Measurements from ENCODE around the gene PALLD. TPM values are rescaled to one million over a fixed set of nuclear protein-coding genes. Genes with fewer than 3 reads are reported as not detected.
"Not testable (repeated sequence)": the region's sequence is repeated elsewhere in the genome, so short reads cannot be mapped to it uniquely, and the experiment has no call there.

The PALLD gene
- polyA plus RNA-seq (2013, experiment 1 of 2; ENCODE audit: insufficient read length): 614 TPM
- 649 TPM for polyA plus RNA-seq (2013, experiment 2 of 2; ENCODE audit: insufficient read length)

- peak; percentile 73 for DNase-seq
Measured at GRCh38 chr4:168496834-168497233, at the start of gene PALLD. Gene PALLD, plus strand, starts transcription at chr4:168497052.

GRCh38 chr4:168449063-168449462, 47.8 kb upstream of the PALLD start:
- not testable (repeated sequence) for DNase-seq

GRCh38 chr4:168449719-168450452, 47.0 kb upstream of the PALLD start:
- peak; percentile 42 for DNase-seq

- DNase-seq: no peak
Measured at GRCh38 chr4:168451331-168451730, 45.5 kb upstream of the PALLD start.

GRCh38 chr4:168451744-168452390, 45.0 kb upstream of the PALLD start:
- peak; percentile 72 for DNase-seq

GRCh38 chr4:168453146-168453545, 43.7 kb upstream of the PALLD start:
- DNase-seq: no peak

GRCh38 chr4:168458256-168458655, 38.6 kb upstream of the PALLD start:
- not testable (repeated sequence) for DNase-seq

GRCh38 chr4:168461821-168462220, 35.0 kb upstream of the PALLD start:
- no peak for DNase-seq

- DNase-seq: no peak
Measured at GRCh38 chr4:168472920-168473319, 23.9 kb upstream of the PALLD start.

GRCh38 chr4:168474660-168475320, 22.1 kb upstream of the PALLD start:
- DNase-seq: no peak

GRCh38 chr4:168475745-168476144, 21.1 kb upstream of the PALLD start:
- DNase-seq: no peak

GRCh38 chr4:168478868-168479267, 18.0 kb upstream of the PALLD start:
- DNase-seq: no peak

GRCh38 chr4:168480931-168481611, 15.8 kb upstream of the PALLD start:
- DNase-seq: peak; percentile 80

- peak; percentile 85 for DNase-seq
Measured at GRCh38 chr4:168483811-168484210, 13.0 kb upstream of the PALLD start.

GRCh38 chr4:168484626-168485025, 12.2 kb upstream of the PALLD start:
- DNase-seq: peak; percentile 86

GRCh38 chr4:168485156-168485910, 11.5 kb upstream of the PALLD start:
- peak; percentile 41 for DNase-seq

GRCh38 chr4:168486912-168487281, 10.0 kb upstream of the PALLD start:
- DNase-seq: peak; percentile 77

- DNase-seq: no peak
Measured at GRCh38 chr4:168487282-168488035, 9.4 kb upstream of the PALLD start.

GRCh38 chr4:168488869-168489274, 8.0 kb upstream of the PALLD start:
- no peak for DNase-seq

- no peak for DNase-seq
Measured at GRCh38 chr4:168489616-168490015, 7.2 kb upstream of the PALLD start.

GRCh38 chr4:168490711-168491110, 6.1 kb upstream of the PALLD start:
- DNase-seq: no peak
